AG04450 (cell line): ENCODE data around the gene PDE10A. TPM values are rescaled to one million over a fixed set of nuclear protein-coding genes. Genes with fewer than 3 reads are reported as not detected.

Experiments used
- CTCF ChIA-PET: fragments of 300-600, 350-600 bp; formaldehyde crosslinking; extraction: SDS; loops from one replicate; lab custom pipeline; 2022; ENCODE audit warnings: antibody characterized with exemption, inconsistent platforms; lab: Charles Lee
- POLR2A ChIA-PET: fragments of 350-600 bp; formaldehyde crosslinking; extraction: SDS; loops from one replicate; lab custom pipeline; 2021; ENCODE audit warnings: antibody characterized with exemption, inconsistent platforms; lab: Yijun Ruan, JAX
- DNase-seq: peaks from one replicate; pipeline ENCODE4 v3.0.0-alpha.2; 2011; ENCODE audit warnings: low read depth, low spot score
- H3K27ac ChIP-seq: one replicate; pipeline ENCODE4 v1.5.1; 2012; ENCODE audit warnings: low read depth, low read length, control low read depth
- H3K27me3 ChIP-seq: one replicate; pipeline ENCODE4 v1.6.0; 2012; ENCODE audit warnings: low read length; ENCODE audit not compliant: control insufficient read depth, insufficient read depth
- H3K4me3 ChIP-seq: 2 replicates; pipeline ENCODE4 v1.5.1; 2011; ENCODE audit warnings: mild to moderate bottlenecking, low read depth, low read length, control low read depth
- H3K9me3 ChIP-seq: 2 replicates; pipeline ENCODE4 v1.5.1; 2012; ENCODE audit warnings: low read length; ENCODE audit not compliant: control insufficient read depth, insufficient read depth
- polyA plus RNA-seq: library from polyadenylated mRNA; depleted of rRNA; stranded (reverse); fragments of >200 nt; gene quantifications from 2 replicates; pipeline ENCODE4 v1.2.3, GENCODE V29; 2011
- TF ChIP-seq, protein P1 (sequence below): IDR thresholded peaks from 2 replicates; pipeline ENCODE4 v1.5.1; 2011; ENCODE audit warnings: low read depth, low read length, control low read depth, inconsistent platforms

PDE10A gene
- polyA plus RNA-seq, 1 experiment, result 7.8 TPM

- ChIA-PET POLR2A (no interaction called here), CTCF (no interaction called here)
- no peak overlapping the region for H3K27ac ChIP-seq
- no peak overlapping the region for H3K4me3 ChIP-seq
- H3K9me3 ChIP-seq, result peaks cover 19% of the 10 kb centered on the region
- DNase-seq, result no peak
- no peaks in the 10 kb centered on the region for H3K27me3 ChIP-seq
- TF ChIP-seq, protein P1, sequence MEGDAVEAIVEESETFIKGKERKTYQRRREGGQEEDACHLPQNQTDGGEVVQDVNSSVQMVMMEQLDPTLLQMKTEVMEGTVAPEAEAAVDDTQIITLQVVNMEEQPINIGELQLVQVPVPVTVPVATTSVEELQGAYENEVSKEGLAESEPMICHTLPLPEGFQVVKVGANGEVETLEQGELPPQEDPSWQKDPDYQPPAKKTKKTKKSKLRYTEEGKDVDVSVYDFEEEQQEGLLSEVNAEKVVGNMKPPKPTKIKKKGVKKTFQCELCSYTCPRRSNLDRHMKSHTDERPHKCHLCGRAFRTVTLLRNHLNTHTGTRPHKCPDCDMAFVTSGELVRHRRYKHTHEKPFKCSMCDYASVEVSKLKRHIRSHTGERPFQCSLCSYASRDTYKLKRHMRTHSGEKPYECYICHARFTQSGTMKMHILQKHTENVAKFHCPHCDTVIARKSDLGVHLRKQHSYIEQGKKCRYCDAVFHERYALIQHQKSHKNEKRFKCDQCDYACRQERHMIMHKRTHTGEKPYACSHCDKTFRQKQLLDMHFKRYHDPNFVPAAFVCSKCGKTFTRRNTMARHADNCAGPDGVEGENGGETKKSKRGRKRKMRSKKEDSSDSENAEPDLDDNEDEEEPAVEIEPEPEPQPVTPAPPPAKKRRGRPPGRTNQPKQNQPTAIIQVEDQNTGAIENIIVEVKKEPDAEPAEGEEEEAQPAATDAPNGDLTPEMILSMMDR, result no peak
These were observed 337.4 kb downstream of the PDE10A start for GRCh38 chr6:165325609-165326008.

GRCh38 chr6:165321555-165322145 is 341.4 kb downstream of the PDE10A start:
- no peak overlapping the region for H3K4me3 ChIP-seq
- POLR2A ChIA-PET, result no interaction called here
- no peaks in the 10 kb centered on the region for H3K27me3 ChIP-seq
- peaks cover 22% of the 10 kb centered on the region for H3K9me3 ChIP-seq
- DNase-seq, result no peak
- CTCF ChIA-PET, result no interaction called here
- TF ChIP-seq, protein P1, result no peak
- H3K27ac ChIP-seq, result no peak overlapping the region

DNA sequence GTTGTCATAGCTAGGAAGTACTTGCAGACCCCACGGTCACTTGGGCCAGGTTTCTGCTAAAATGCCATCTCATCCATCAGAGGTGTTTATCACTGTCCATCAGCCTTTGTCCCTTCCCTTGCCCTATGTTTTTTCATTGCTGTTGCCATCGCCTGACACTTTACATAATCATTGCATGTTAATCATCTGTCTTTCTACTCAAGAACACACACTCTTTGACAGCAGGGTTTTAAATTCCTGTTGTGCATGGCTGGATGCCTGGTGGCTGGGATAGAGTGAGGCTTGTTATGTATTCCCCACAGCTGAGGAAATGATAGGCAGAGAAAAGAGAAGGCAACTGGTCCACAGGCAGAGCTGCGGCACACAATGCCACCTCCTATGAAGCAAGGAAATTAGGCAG is 341.9 kb downstream of the PDE10A start:
- Histone ChIP-seq H3K27ac (no peak overlapping the region), H3K27me3 (no peaks in the 10 kb centered on the region), H3K9me3 (peaks cover 26% of the 10 kb centered on the region), H3K4me3 (no peak overlapping the region)
- DNase-seq, result no peak
- ChIA-PET CTCF (no interaction called here), POLR2A (no interaction called here)
- TF ChIP-seq, protein P1, result no peak

DNA sequence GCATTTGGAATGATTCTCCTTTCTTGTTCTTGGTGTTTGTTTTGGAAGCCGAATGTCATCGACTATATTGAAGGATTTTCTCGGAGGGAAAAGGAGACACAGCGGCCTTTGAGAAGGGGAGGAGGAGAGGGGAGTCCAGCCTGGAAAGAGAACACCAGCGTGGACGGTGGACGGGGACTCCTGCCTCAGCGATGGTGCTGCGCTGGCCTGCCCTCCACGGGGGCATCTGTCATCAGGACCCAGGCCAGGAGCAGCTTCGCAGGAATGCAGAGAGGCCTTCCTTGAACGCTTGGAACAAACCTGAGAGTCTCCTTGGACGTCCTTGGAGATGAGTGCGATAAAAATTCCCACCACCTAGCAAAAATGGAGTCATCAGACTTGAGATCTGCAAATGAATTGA is 345.3 kb downstream of the PDE10A start:
- Histone ChIP-seq H3K27me3 (no peaks in the 10 kb centered on the region), H3K4me3 (no peak overlapping the region), H3K27ac (no peak overlapping the region), H3K9me3 (peaks cover 21% of the 10 kb centered on the region)
- no peak for DNase-seq
- TF ChIP-seq, protein P1, result no peak
- ChIA-PET POLR2A (no interaction called here), CTCF (no interaction called here)

DNA sequence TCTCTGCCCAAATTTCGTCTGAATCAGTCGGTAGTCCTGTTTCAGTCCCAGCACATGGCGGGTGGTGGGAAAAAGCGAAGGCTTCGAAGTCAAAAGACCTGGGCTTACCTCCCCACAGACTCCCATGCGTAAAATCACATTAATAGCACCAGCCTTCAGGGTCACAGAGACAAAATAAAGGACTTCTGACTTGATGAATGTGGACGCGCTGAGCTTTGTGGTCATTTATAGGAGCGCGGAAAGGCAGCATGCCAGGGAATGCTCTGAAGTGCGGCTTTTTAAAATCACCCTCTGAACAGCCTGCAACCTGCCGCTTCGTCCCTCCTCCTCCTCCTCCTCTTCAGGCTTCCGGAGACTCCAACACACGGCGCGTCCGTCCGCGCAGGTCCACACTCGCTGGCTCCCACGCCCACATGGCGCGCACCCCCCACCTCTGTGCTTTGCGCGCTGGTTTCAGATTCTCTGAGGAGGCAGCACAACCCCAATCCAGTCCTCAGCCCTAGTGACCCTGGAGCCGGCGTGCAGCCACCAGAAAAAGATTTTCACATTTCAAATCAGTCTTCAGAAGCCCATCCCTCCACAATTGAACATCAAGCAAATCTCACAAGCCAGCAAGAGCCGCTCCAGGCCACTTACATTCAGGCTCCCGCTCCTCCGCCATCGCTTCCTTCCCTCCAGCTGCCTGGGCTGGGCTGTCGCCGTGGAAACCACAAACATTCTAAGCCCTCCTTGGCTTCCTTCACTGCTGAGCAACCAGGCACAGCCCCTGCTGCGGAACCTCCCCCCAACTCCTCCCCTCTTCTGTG is 353.9 kb downstream of the PDE10A start, which contains the start of gene C6orf118:
Gene C6orf118 (minus strand): TSS at position 680 of the 806 bp plus-strand sequence. CDS start 19 bp downstream, at position 661.
- TF ChIP-seq, protein P1, result no peak
- ChIA-PET POLR2A (no interaction called here), CTCF (no interaction called here)
- no peak for DNase-seq
- peaks cover 19% of the 10 kb centered on the region for H3K9me3 ChIP-seq
- H3K27ac ChIP-seq, result no peak within 1 kb of the TSS
- H3K27me3 ChIP-seq, result no peaks in the 10 kb centered on the region
- no peak within 1 kb of the TSS for H3K4me3 ChIP-seq
